HG03378 (cell line): Measurements from ENCODE around the gene SLCO6A1.

Experiments used
- ATAC-seq: cut with Tn5 transposase; IDR thresholded peaks from one replicate; pipeline ENCODE4 v1.9.1; 2021; ENCODE audit warnings: mild to moderate bottlenecking, moderate library complexity; ENCODE audit not compliant: unreplicated experiment

Gene SLCO6A1

GRCh38 chr5:102481054-102481715 is 17.6 kb downstream of the SLCO6A1 start:
- no peak for ATAC-seq

GRCh38 chr5:102453716-102454115 is 45.1 kb downstream of the SLCO6A1 start:
- peak; percentile 98 for ATAC-seq

- ATAC-seq = no peak
These were observed 47.7 kb downstream of the SLCO6A1 start for GRCh38 chr5:102451082-102451481.

GRCh38 chr5:102450313-102450990 is 48.3 kb downstream of the SLCO6A1 start:
- no peak for ATAC-seq

DNA sequence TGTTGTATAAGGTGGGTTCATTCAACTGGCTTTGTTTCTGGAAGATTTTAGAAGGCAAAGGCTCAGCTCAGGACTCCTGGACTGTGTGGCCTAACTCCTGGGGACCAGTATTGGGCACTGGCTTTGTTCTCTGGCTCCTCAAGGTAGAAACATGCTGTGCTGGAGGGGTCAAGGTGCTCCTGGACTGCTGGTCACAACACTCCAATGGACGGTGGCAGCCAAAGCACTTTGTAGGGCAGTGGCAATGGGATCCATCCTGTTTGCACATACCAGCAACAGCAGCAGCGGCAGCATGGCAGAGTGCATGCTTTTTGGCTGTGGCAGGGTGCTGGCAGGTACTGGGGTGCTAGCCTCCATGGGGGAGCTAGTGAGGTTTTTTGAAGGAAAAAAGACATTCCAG is 65.3 kb downstream of the SLCO6A1 start:
- ATAC-seq = no peak

DNA sequence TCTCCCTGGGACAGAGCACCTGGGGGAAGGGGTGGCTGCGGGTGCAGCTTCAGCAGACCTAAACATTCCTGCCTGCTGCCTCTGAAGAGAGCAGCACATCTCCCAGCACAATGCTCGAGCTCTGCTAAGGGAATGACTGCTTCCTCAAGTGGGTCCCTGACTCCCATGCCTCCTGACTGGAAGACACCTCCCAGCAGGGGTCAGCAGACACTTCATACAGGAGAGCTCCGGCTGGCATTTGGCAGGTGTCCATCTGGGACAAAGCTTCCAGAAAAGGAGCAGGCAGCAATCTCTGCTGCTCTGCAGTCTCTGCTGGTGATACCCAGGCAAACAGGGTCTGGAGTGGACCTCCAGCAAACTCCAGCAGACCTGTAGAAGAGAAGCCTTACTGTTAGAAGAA is 77.2 kb downstream of the SLCO6A1 start:
- no peak for ATAC-seq

DNA sequence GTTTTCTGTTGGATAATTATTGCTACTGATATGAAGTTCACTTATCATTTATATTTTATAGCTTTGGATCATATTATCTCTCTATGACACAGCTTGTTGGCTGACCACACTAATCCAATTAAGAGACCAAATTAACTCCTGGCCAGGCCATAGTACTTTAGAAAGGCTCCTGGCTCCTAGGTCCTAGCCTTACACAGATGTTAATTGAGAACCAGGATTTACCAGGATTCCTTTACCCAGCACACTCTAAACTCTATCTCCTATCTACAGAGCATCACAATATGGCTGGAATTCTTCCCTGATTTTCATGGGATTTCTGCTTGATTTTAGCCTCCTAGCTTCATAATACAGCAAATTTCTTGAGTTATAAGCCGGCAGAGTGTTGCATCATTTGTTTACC is 80.3 kb downstream of the SLCO6A1 start:
- no peak for ATAC-seq

DNA sequence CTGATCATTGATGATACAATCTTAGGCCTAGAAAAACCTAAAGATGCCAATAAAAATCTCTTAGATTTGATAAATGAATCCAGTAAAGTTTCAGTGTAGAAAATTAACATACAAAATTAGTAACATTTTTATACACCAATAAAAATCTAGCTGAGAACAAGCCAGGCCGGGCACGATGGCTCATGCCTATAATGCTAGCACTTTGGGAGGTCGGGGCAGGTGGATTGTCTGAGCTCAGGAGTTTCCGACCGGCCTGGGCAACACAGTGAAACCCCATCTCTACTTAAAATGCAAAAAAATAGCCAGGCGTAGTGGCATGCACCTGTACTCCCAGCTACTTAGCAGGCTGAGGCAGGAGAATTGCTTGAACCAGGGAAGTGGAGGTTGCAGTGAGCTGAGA is 84.4 kb downstream of the SLCO6A1 start:
- ATAC-seq = no peak

DNA sequence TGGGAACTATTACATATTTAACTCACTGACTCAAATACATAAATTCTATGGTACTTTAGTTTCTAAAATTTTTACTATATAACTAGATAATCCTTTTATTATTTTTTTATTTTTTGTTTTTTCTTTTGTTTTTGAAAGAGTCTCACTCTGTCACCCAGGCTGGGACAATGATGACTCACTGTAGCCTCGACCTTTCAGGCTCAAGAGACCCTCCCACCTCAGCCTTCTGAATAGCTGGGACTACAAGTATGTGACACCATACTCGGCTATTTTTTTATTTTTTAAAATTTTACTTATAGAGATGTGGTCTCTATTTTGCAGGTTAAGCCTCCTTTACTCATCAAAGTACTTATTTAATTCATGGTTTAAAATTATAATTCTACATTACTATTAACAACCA is 110.6 kb downstream of the SLCO6A1 start:
- no peak for ATAC-seq

DNA sequence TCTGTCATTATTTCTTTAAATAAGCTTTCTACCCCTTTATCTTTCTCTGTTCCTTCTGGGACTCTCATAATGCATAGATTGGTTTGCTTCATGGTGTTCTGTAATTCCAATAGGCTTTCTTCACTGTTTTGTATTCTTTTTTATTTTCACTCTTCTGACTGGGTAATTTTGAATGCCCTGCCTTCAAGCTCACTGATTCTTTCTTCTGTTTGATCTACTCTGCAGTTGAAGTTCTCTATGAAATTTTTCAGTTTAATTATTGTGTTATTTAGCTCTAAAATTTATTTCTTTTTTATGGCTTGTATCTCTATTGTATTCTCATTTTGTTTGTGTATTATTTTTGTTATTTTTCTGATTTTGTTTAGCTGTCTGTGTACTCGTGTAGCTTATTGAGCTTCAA is 113.4 kb downstream of the SLCO6A1 start:
- ATAC-seq = no peak

DNA sequence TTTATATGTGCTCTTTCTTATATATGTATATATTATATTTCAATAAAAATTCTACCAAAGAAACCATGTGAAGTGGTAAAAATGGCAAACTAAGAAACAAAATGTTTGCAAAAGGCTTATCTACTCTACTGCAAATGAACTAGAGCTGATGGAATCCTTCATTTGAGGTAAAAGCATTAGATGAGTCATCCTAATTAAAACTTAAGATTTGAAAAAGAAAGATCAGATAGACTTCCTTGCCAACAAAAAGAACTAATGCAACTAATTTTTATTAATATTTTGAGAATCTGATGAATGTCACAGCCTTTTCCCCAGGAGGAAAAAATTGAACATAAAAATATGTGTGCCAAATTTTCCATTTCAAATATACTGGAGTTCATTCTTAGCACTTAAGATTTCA is 118.6 kb downstream of the SLCO6A1 start:
- ATAC-seq = no peak

- no peak for ATAC-seq
These were observed 122.9 kb downstream of the SLCO6A1 start for GRCh38 chr5:102375876-102376275.

DNA sequence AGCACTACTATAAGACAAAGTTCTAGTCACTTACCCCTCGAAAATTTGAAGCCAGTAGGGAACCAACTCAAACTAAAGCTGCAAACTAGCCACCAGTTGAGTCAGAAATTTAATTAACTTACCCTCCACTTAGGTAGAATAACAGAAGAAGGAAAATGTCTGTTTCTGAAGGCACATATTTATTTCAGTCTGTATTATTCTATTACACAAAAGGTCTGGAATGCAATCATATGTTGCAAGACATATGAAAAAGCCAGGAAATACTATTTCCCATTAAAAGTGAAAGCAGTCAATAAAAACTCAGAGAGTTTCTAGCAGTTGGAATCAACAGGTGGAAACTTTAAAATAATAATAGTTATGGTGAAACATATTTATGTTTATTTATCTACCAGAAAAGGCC is 123.5 kb downstream of the SLCO6A1 start:
- ATAC-seq = no peak

DNA sequence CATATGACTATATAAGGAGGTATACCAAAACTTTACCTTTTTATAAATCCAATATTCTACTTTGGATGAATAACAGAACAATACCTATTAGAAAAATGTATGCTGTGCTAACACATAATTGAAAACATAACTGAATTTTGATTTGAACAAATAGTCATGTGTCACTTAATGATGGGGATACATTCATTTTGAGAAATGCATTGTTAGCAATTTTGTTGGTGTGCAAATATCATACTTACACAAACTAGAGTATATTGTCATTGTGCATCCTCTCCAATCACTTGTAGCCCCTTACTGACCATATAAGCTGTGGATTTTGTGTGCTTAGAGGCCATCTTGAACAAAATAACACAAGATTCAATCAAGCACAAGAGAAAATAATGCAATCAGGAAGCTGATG is 130.4 kb downstream of the SLCO6A1 start:
- ATAC-seq = no peak

- ATAC-seq = no peak
These were observed 157.0 kb downstream of the SLCO6A1 start for GRCh38 chr5:102341681-102342288.

DNA sequence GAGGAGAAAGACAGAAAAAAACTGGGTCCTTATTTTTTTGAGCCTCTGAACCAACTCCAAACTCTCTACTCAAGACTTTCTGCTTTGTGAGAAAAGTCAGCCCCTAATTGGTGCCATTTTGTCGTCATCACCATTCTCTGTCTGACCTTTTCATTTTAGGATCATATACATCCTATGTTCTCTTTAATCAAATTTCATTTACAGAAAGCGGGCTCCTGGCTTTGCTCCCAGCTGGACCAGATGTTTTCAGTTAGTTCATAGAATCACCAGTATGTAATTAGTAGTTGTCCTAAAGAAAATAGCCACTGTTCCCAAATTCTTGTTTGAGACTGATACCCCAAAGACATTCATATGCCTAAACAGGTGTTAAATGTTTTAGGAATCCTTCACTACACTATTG is 174.1 kb downstream of the SLCO6A1 start:
- ATAC-seq = no peak
